Naive thymus-derived CD8-positive, alpha-beta T cell (primary cell): Measurements from ENCODE around the gene PTPRF. TPM values are rescaled to one million over a fixed set of nuclear protein-coding genes. Genes with fewer than 3 reads are reported as not detected.
"Not testable (repeated sequence)": the region's sequence is repeated elsewhere in the genome, so short reads cannot be mapped to it uniquely, and the experiment has no call there.

Experiments
- ATAC-seq, 2 donors: fragments of 150-1000 bp; cut with Tn5 transposase in 1 of 2; sonication (Bioruptor Pico), chemical (Tn5 transposase) in 1 of 2; 1 replicate in 1 of 2; 2 replicates in 1 of 2; pipeline ENCODE4 v1.10.0; 2021; ENCODE audit warnings: mild to moderate bottlenecking in 2 of 2, moderate library complexity in 2 of 2
- POLR2A ChIA-PET: fragments of 350-600 bp; sonication (Branson Sonifier 250); formaldehyde crosslinking; loops from one replicate; lab custom pipeline; 2021; ENCODE audit warnings: antibody characterized with exemption; lab: Charles Lee
- DNase-seq, 10 donors: peaks; one replicate each; pipeline versions ENCODE4 v3.0.0 to v3.0.0-alpha.2; 2020 to 2022
- H3K27ac Mint-ChIP-seq, 10 donors: one replicate each; pipeline ENCODE4 v1.8.0; 2020 to 2022; ENCODE audit warnings: mild to moderate bottlenecking in 10 of 10, mixed read lengths in 10 of 10, moderate library complexity in 4 of 10, inconsistent platforms in 1 of 10
- H3K27me3 Mint-ChIP-seq, 5 donors: one replicate each; pipeline ENCODE4 v1.8.0; 2021 to 2022; ENCODE audit warnings: mixed read lengths in 5 of 5
- H3K36me3 Mint-ChIP-seq, 3 donors: one replicate each; pipeline ENCODE4 v1.8.0; 2020 to 2022; ENCODE audit warnings: mixed read lengths in 3 of 3, mild to moderate bottlenecking in 2 of 3, inconsistent platforms in 1 of 3
- H3K4me1 Mint-ChIP-seq, 4 donors: one replicate each; pipeline ENCODE4 v1.8.0; 2021 to 2022; ENCODE audit warnings: mixed read lengths in 4 of 4
- H3K4me3 Mint-ChIP-seq, 10 donors: one replicate each; pipeline ENCODE4 v1.8.0; 2020 to 2022; ENCODE audit warnings: mild to moderate bottlenecking in 10 of 10, mixed read lengths in 10 of 10, moderate library complexity in 6 of 10, inconsistent platforms in 1 of 10
- H3K9me3 Mint-ChIP-seq, 9 donors: one replicate each; pipeline ENCODE4 v1.8.0; 2020 to 2022; ENCODE audit warnings: mixed read lengths in 9 of 9, mild to moderate bottlenecking in 3 of 9, inconsistent platforms in 1 of 9, moderate library complexity in 1 of 9
- polyA plus RNA-seq, 3 donors: library from polyadenylated mRNA; unstranded; fragments of 300-500 nt; fragmentation: Illumina TruSeq; gene quantifications; one replicate each; pipeline ENCODE4 v1.2.3, GENCODE V29; 2021
- total RNA-seq, 8 experiments: library from RNA in 2 of 8; stranded (reverse) in 2 of 8; gene quantifications; one replicate each; pipeline ENCODE4 v1.2.3 and lab custom pipeline; 2021 to 2026

Gene PTPRF
- total and polyA plus RNA-seq, 5 experiments from 2014 or later = 0.08 TPM; not detected in 4

GRCh38 chr1:43541141-43541540 is 10.5 kb downstream of the PTPRF start:
- ATAC-seq (no peak), DNase-seq (no peak)
- Mint-ChIP-seq H3K4me3 (no peak overlapping the region), H3K9me3 (no peaks in the 10 kb centered on the region), H3K27me3 (peaks cover 0 to 5% (median 1%) of the 10 kb centered on the region in 5 donors), H3K36me3 (no peaks in the 10 kb centered on the region), H3K4me1 (peaks cover 16 to 22% (median 19%) of the 10 kb centered on the region in 4 donors), H3K27ac (peak overlapping the region in 1 of 10 donors; percentile 27)
- POLR2A ChIA-PET = no interaction called here

GRCh38 chr1:43541721-43542401 is 11.2 kb downstream of the PTPRF start:
- POLR2A ChIA-PET = no interaction called here
- Mint-ChIP-seq H3K9me3 (no peaks in the 10 kb centered on the region), H3K4me3 (no peak overlapping the region)

GRCh38 chr1:43542527-43543458 is 12.1 kb downstream of the PTPRF start:
- Mint-ChIP-seq H3K4me1 (peaks cover 15 to 19% (median 17%) of the 10 kb centered on the region in 4 donors), H3K9me3 (no peaks in the 10 kb centered on the region), H3K27ac (no peak overlapping the region), H3K36me3 (no peaks in the 10 kb centered on the region), H3K4me3 (no peak overlapping the region), H3K27me3 (peaks cover 0 to 21% (median 10%) of the 10 kb centered on the region in 5 donors)
- no peak for ATAC-seq
- peak in 1 of 10 donors; percentile 44 for DNase-seq
- POLR2A ChIA-PET = no interaction called here

More at GRCh38 chr1:43541721-43542401, 11.2 kb downstream of the PTPRF start:
- peaks cover 0 to 12% (median 7%) of the 10 kb centered on the region in 5 donors for H3K27me3 Mint-ChIP-seq
- peaks cover 16 to 21% (median 19%) of the 10 kb centered on the region in 4 donors for H3K4me1 Mint-ChIP-seq
- peak overlapping the region in 1 of 10 donors; percentile 12 for H3K27ac Mint-ChIP-seq
- ATAC-seq (no peak), DNase-seq (no peak)
- H3K36me3 Mint-ChIP-seq = no peaks in the 10 kb centered on the region

- H3K36me3 Mint-ChIP-seq = no peaks in the 10 kb centered on the region
- peaks cover 9 to 13% (median 10%) of the 10 kb centered on the region in 4 donors for H3K4me1 Mint-ChIP-seq
- no peak for ATAC-seq
- H3K9me3 Mint-ChIP-seq = no peaks in the 10 kb centered on the region
- H3K27me3 Mint-ChIP-seq = peaks cover 0 to 26% (median 12%) of the 10 kb centered on the region in 5 donors
- no peak overlapping the region for H3K4me3 Mint-ChIP-seq
- DNase-seq = peak in 1 of 10 donors; percentile 32
- POLR2A ChIA-PET = no interaction called here
- no peak overlapping the region for H3K27ac Mint-ChIP-seq
Observed at GRCh38 chr1:43543567-43543966, 12.9 kb downstream of the PTPRF start.

- no peak for ATAC-seq
- DNase-seq = no peak
- Mint-ChIP-seq H3K4me1 (peaks cover under 1 to 5% (median 3%) of the 10 kb centered on the region in 4 donors), H3K9me3 (no peaks in the 10 kb centered on the region), H3K27me3 (peaks cover under 1 to 30% (median 19%) of the 10 kb centered on the region in 5 donors), H3K4me3 (no peak overlapping the region), H3K27ac (no peak overlapping the region), H3K36me3 (no peaks in the 10 kb centered on the region)
- POLR2A ChIA-PET = no interaction called here
Observed at GRCh38 chr1:43545339-43545694, 14.6 kb downstream of the PTPRF start.

- ATAC-seq (no peak), DNase-seq (no peak)
- peaks cover 5 to 9% (median 7%) of the 10 kb centered on the region in 4 donors for H3K4me1 Mint-ChIP-seq
- POLR2A ChIA-PET = no interaction called here
- H3K27me3 Mint-ChIP-seq = peaks cover 6 to 35% (median 25%) of the 10 kb centered on the region in 5 donors
- no peaks in the 10 kb centered on the region for H3K36me3 Mint-ChIP-seq
- no peak overlapping the region for H3K27ac Mint-ChIP-seq
- no peaks in the 10 kb centered on the region for H3K9me3 Mint-ChIP-seq
- H3K4me3 Mint-ChIP-seq = peak overlapping the region in 1 of 10 donors; percentile 8
Observed at GRCh38 chr1:43545695-43546387, 15.2 kb downstream of the PTPRF start.

GRCh38 chr1:43546388-43547100 is 15.9 kb downstream of the PTPRF start:
- no peaks in the 10 kb centered on the region for H3K36me3 Mint-ChIP-seq
- peak overlapping the region in 1 of 10 donors; percentile 17 for H3K27ac Mint-ChIP-seq
- ATAC-seq (no peak), DNase-seq (no peak)
- no peaks in the 10 kb centered on the region for H3K9me3 Mint-ChIP-seq
- POLR2A ChIA-PET = no interaction called here
- H3K27me3 Mint-ChIP-seq = peaks cover 8 to 42% (median 28%) of the 10 kb centered on the region in 5 donors
- H3K4me3 Mint-ChIP-seq = no peak overlapping the region
- H3K4me1 Mint-ChIP-seq = peaks cover 6 to 9% (median 8%) of the 10 kb centered on the region in 4 donors

GRCh38 chr1:43547538-43548072 is 16.9 kb downstream of the PTPRF start:
- DNase-seq = no peak
- POLR2A ChIA-PET = no interaction called here

GRCh38 chr1:43548285-43549271 is 17.9 kb downstream of the PTPRF start:
- DNase-seq (no peak), ATAC-seq (no peak)
- Mint-ChIP-seq H3K4me3 (peak overlapping the region in 2 of 10 donors; percentile 33 to 38), H3K27ac (no peak overlapping the region), H3K36me3 (no peaks in the 10 kb centered on the region), H3K9me3 (no peaks in the 10 kb centered on the region), H3K27me3 (peaks cover 12 to 43% (median 31%) of the 10 kb centered on the region in 5 donors), H3K4me1 (peaks cover 6 to 9% (median 8%) of the 10 kb centered on the region in 4 donors)
- POLR2A ChIA-PET = interaction anchor here (1.3 kb wide), 2 partner anchors 11 to 94 kb away, joined by 3 read pairs; partner anchors contain the start of gene HYI

More at GRCh38 chr1:43547538-43548072, 16.9 kb downstream of the PTPRF start:
- Mint-ChIP-seq H3K4me3 (no peak overlapping the region), H3K36me3 (no peaks in the 10 kb centered on the region), H3K9me3 (no peaks in the 10 kb centered on the region), H3K27ac (no peak overlapping the region), H3K4me1 (peaks cover 6 to 9% (median 8%) of the 10 kb centered on the region in 4 donors), H3K27me3 (peaks cover 12 to 43% (median 31%) of the 10 kb centered on the region in 5 donors)
- no peak for ATAC-seq

- POLR2A ChIA-PET = interaction anchor here (1.3 kb wide), 2 partner anchors 12 to 95 kb away, joined by 3 read pairs; partner anchors contain the start of gene HYI
Observed at GRCh38 chr1:43549394-43549793, 18.7 kb downstream of the PTPRF start.

More at GRCh38 chr1:43549394-43549793, 18.7 kb downstream of the PTPRF start:
- H3K36me3 Mint-ChIP-seq, DNase-seq, H3K9me3 Mint-ChIP-seq, ATAC-seq, H3K27ac Mint-ChIP-seq: not testable (repeated sequence)
- Mint-ChIP-seq H3K27me3 (peaks cover 12 to 43% (median 31%) of the 10 kb centered on the region in 5 donors), H3K4me1 (peaks cover 6 to 11% (median 10%) of the 10 kb centered on the region in 4 donors), H3K4me3 (peak overlapping the region in 6 of 10 donors; percentile 18 to 66 (median 36))
